Inferior parietal cortex (tissue), 1 donor: ENCODE measurements around the gene SURF4.
"Not testable (repeated sequence)": the region's sequence is repeated elsewhere in the genome, so short reads cannot be mapped to it uniquely, and the experiment has no call there.

Experiments used
- DNase-seq: peaks from one replicate; pipeline ENCODE4 v3.0.0-alpha.2; 2016; ENCODE audit errors: extremely low spot score

The SURF4 gene

GRCh38 chr9:133397370-133397769, 21.5 kb upstream of the SURF4 start:
- no peak for DNase-seq

GRCh38 chr9:133396952-133397351, 21.1 kb upstream of the SURF4 start:
- no peak for DNase-seq

GRCh38 chr9:133394687-133395271, 18.9 kb upstream of the SURF4 start:
- no peak for DNase-seq

GRCh38 chr9:133393399-133393798, 17.5 kb upstream of the SURF4 start:
- DNase-seq = no peak

GRCh38 chr9:133392308-133392707, 16.4 kb upstream of the SURF4 start:
- DNase-seq = not testable (repeated sequence)

- DNase-seq = not testable (repeated sequence)
These were observed 15.6 kb upstream of the SURF4 start for GRCh38 chr9:133391449-133391848.

- no peak for DNase-seq
These were observed 14.9 kb upstream of the SURF4 start for GRCh38 chr9:133390713-133391112.

GRCh38 chr9:133389562-133389961, 13.7 kb upstream of the SURF4 start:
- DNase-seq = no peak

GRCh38 chr9:133389025-133389557, 13.2 kb upstream of the SURF4 start:
- DNase-seq = no peak

- no peak for DNase-seq
These were observed 11.8 kb upstream of the SURF4 start for GRCh38 chr9:133387680-133388079.

GRCh38 chr9:133386338-133386737, 10.5 kb upstream of the SURF4 start:
- DNase-seq = no peak

GRCh38 chr9:133385452-133385851, 9.6 kb upstream of the SURF4 start:
- no peak for DNase-seq

GRCh38 chr9:133384736-133385321, 9.0 kb upstream of the SURF4 start:
- DNase-seq = no peak

- no peak for DNase-seq
These were observed 7.6 kb upstream of the SURF4 start for GRCh38 chr9:133383438-133383837.

GRCh38 chr9:133382507-133383141, 6.8 kb upstream of the SURF4 start:
- DNase-seq = no peak

- DNase-seq = peak; percentile 47
These were observed 4.9 kb upstream of the SURF4 start for GRCh38 chr9:133380734-133381133.

- DNase-seq = no peak
These were observed 3.6 kb upstream of the SURF4 start for GRCh38 chr9:133379153-133380086.

- no peak for DNase-seq
These were observed 2.6 kb upstream of the SURF4 start for GRCh38 chr9:133378408-133378962.

GRCh38 chr9:133377721-133378216, 1.9 kb upstream of the SURF4 start:
- no peak for DNase-seq

GRCh38 chr9:133377280-133377679, 1.4 kb upstream of the SURF4 start:
- not testable (repeated sequence) for DNase-seq

GRCh38 chr9:133375116-133375723, 640 bp downstream of the SURF4 start:
- no peak for DNase-seq
